HFF-Myc (cell line): ENCODE measurements around the gene EAF1.
"Not testable (repeated sequence)": the region's sequence is repeated elsewhere in the genome, so short reads cannot be mapped to it uniquely, and the experiment has no call there.

Experiments used
- DNase-seq: peaks from one replicate; pipeline ENCODE4 v3.0.0-alpha.2; 2011; ENCODE audit warnings: low read depth; ENCODE audit errors: extremely low read depth
- H3K4me3 ChIP-seq: replicated peaks from 2 replicates; pipeline ENCODE4 v1.5.1; 2011; ENCODE audit warnings: low read depth, mild to moderate bottlenecking, control low read depth, low read length
- CTCF ChIP-seq: IDR thresholded peaks from 2 replicates; pipeline ENCODE4 v1.5.1; 2012; ENCODE audit warnings: mild to moderate bottlenecking, low read depth, low read length, control low read depth; ENCODE audit errors: missing control alignments

Gene EAF1

DNA sequence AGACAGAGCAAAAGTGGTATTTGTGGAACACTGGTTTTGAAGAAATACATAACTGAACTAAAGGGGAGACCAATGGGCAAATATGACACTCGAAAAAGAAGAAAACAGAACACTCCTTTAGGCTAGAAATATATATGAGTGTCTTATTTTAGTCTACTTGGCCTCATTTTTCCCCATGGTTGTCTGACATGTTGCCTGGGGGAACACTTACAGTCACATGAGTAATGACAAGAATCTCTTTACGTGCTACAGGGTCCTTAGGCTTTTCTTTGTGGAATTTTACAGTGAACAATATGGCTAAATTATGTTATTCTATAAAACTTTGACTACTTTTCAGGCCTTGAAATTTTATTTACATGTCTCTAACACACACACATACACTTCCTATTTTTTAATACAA, 17.6 kb upstream of the EAF1 start:
- DNase-seq = no peak
- H3K4me3 ChIP-seq = no peak overlapping the region
- TF ChIP-seq CTCF = no peak

DNA sequence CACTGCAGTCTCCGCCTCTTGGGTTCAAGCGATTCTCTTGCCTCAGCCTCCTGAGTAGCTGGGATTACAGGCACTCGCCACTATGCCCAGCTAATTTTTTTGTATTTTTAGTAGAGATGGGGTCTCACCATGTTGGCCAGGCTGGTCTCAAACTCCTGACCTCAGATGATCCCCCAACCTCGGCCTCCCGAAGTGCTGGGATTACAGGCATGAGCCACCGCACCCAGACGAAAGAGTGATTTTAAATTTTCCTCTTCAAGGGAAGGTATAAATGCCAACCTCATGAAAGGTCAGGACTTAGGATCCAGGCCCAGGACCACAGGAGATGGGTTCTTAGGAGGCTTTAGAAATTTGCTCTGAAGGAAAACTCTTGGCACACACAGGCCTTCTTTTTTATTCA, 16.4 kb upstream of the EAF1 start:
- not testable (repeated sequence) for DNase-seq, H3K4me3 ChIP-seq

- H3K4me3 ChIP-seq = no peak overlapping the region
- no peak for TF ChIP-seq CTCF
- DNase-seq = no peak
These were observed 6.5 kb upstream of the EAF1 start for GRCh38 chr3:15420871-15421270.

GRCh38 chr3:15426579-15427118, 749 bp upstream of the EAF1 start:
- DNase-seq = no peak
- no peak for TF ChIP-seq CTCF
- H3K4me3 ChIP-seq = peak overlapping the region; percentile 96

DNA sequence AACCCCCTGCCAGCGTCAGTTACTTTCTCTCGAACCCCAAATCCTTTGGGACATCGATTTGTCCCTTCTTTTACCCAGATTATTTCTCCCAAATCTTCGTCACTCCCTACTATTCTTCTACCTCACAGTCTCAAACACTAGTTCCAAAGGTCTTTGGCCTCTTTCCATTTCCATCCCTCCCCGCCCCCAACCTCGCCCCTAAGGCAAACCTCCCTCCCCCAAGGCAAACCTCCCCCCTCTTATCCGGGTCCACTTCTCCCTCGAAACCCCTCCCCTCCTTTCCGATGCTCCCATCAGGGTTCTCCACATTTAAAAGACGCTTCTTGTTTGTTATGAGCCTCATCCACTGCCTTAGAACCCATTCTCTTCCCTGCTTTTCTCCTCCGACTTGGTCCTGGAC, 583 bp downstream of the EAF1 start:
- TF ChIP-seq CTCF = no peak
- no peak for DNase-seq
- peak overlapping the region; percentile 96 for H3K4me3 ChIP-seq

DNA sequence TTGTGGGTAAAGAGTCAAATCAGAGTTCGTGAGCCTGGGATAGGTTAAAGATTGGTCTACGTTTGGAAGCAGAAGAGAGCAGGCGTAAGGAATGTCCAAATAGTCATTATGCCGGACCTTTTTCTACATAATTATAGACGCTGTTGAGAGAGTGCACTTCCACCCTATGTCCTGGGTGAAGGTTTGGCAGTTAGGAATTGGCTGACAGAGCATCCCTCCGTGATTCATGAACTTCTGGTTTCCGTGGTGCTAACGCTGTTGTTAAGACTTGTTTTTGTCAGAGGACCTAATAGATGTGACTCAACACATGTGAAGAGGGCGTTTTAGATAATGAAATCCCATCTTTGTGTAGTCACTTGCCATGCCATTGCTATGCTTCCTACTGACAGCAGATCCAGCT, 1.1 kb downstream of the EAF1 start:
- TF ChIP-seq CTCF = no peak
- no peak for DNase-seq
- H3K4me3 ChIP-seq = peak overlapping the region; percentile 96

GRCh38 chr3:15429080-15429479, 1.7 kb downstream of the EAF1 start:
- H3K4me3 ChIP-seq = peak overlapping the region; percentile 96
- no peak for DNase-seq
- TF ChIP-seq CTCF = no peak
